Immature natural killer cell (primary cell): ENCODE measurements around the gene P2RY6. TPM values are rescaled to one million over a fixed set of nuclear protein-coding genes. Genes with fewer than 3 reads are reported as not detected.

Experiments used
- DNase-seq, 3 donors: peaks; one replicate each; pipeline ENCODE4 v3.0.0; 2022; ENCODE audit warnings: mixed read lengths in 1 of 3
- H3K27ac Mint-ChIP-seq, 6 donors: one replicate each; pipeline ENCODE4 v1.8.0; 2020; ENCODE audit warnings: mixed read lengths in 6 of 6, mild to moderate bottlenecking in 5 of 6, inconsistent platforms in 4 of 6, moderate library complexity in 3 of 6
- H3K27me3 Mint-ChIP-seq, 3 donors: one replicate each; pipeline ENCODE4 v1.8.0; 2020 to 2021; ENCODE audit warnings: low read depth in 3 of 3, mild to moderate bottlenecking in 3 of 3, mixed read lengths in 3 of 3, moderate library complexity in 3 of 3, inconsistent platforms in 1 of 3
- H3K36me3 Mint-ChIP-seq, 3 donors: one replicate each; pipeline ENCODE4 v1.8.0; 2020; ENCODE audit warnings: mixed read lengths in 3 of 3, inconsistent platforms in 2 of 3, mild to moderate bottlenecking in 2 of 3
- H3K4me1 Mint-ChIP-seq, 2 donors: one replicate each; pipeline ENCODE4 v1.8.0; 2020; ENCODE audit warnings: inconsistent platforms in 2 of 2, mild to moderate bottlenecking in 2 of 2, mixed read lengths in 2 of 2, moderate library complexity in 1 of 2
- H3K4me3 Mint-ChIP-seq, 5 donors: one replicate each; pipeline ENCODE4 v1.8.0; 2020; ENCODE audit warnings: mild to moderate bottlenecking in 5 of 5, mixed read lengths in 5 of 5, inconsistent platforms in 3 of 5, moderate library complexity in 3 of 5
- H3K9me3 Mint-ChIP-seq, 6 donors: one replicate each; pipeline ENCODE4 v1.8.0; 2020; ENCODE audit warnings: mild to moderate bottlenecking in 6 of 6, mixed read lengths in 6 of 6, inconsistent platforms in 4 of 6, moderate library complexity in 3 of 6
- polyA plus RNA-seq, 3 donors: library from polyadenylated mRNA; unstranded; fragments of 300-500 nt; fragmentation: Illumina TruSeq; gene quantifications; one replicate each; pipeline ENCODE4 v1.2.3, GENCODE V29; 2021

Gene P2RY6
- polyA plus RNA-seq, 3 donors from 2014 or later, result 3.0 TPM; not detected in 2

GRCh38 chr11:73243093-73243485 is 29.0 kb upstream of the P2RY6 start:
- Mint-ChIP-seq H3K9me3 (no peaks in the 10 kb centered on the region), H3K4me1 (peaks cover 0 to 2% of the 10 kb centered on the region in 2 donors), H3K27ac (no peak overlapping the region), H3K36me3 (no peaks in the 10 kb centered on the region), H3K27me3 (peaks cover 0 to 2% (median 0%) of the 10 kb centered on the region in 3 donors), H3K4me3 (no peak overlapping the region)
- no peak for DNase-seq

GRCh38 chr11:73244589-73245240 is 27.4 kb upstream of the P2RY6 start:
- Mint-ChIP-seq H3K27ac (no peak overlapping the region), H3K9me3 (no peaks in the 10 kb centered on the region), H3K27me3 (peaks cover 0 to 2% (median 0%) of the 10 kb centered on the region in 3 donors), H3K4me1 (peaks cover 0 to 2% of the 10 kb centered on the region in 2 donors), H3K4me3 (no peak overlapping the region), H3K36me3 (no peaks in the 10 kb centered on the region)
- DNase-seq, result no peak

- H3K27ac Mint-ChIP-seq, result no peak overlapping the region
- peaks cover 0 to 2% of the 10 kb centered on the region in 2 donors for H3K4me1 Mint-ChIP-seq
- no peaks in the 10 kb centered on the region for H3K9me3 Mint-ChIP-seq
- peaks cover 0 to 2% (median 0%) of the 10 kb centered on the region in 3 donors for H3K27me3 Mint-ChIP-seq
- no peaks in the 10 kb centered on the region for H3K36me3 Mint-ChIP-seq
- no peak for DNase-seq
- no peak overlapping the region for H3K4me3 Mint-ChIP-seq
Observed at GRCh38 chr11:73245461-73245860, 26.7 kb upstream of the P2RY6 start.

GRCh38 chr11:73246303-73246702 is 25.8 kb upstream of the P2RY6 start:
- no peak for DNase-seq
- peaks cover 0 to 2% (median 0%) of the 10 kb centered on the region in 3 donors for H3K27me3 Mint-ChIP-seq
- no peaks in the 10 kb centered on the region for H3K36me3 Mint-ChIP-seq
- no peaks in the 10 kb centered on the region for H3K9me3 Mint-ChIP-seq
- no peak overlapping the region for H3K4me3 Mint-ChIP-seq
- no peak overlapping the region for H3K27ac Mint-ChIP-seq
- peaks cover 0 to 2% of the 10 kb centered on the region in 2 donors for H3K4me1 Mint-ChIP-seq

- Mint-ChIP-seq H3K36me3 (no peaks in the 10 kb centered on the region), H3K27me3 (no peaks in the 10 kb centered on the region), H3K9me3 (no peaks in the 10 kb centered on the region), H3K4me1 (no peaks in the 10 kb centered on the region), H3K27ac (peak overlapping the region in 1 of 6 donors; percentile 3), H3K4me3 (no peak overlapping the region)
- no peak for DNase-seq
Observed at GRCh38 chr11:73248526-73249185, 23.5 kb upstream of the P2RY6 start.

- Mint-ChIP-seq H3K27me3 (no peaks in the 10 kb centered on the region), H3K27ac (peak overlapping the region in 2 of 6 donors; percentile 14 to 39), H3K9me3 (no peaks in the 10 kb centered on the region), H3K4me3 (no peak overlapping the region), H3K36me3 (no peaks in the 10 kb centered on the region), H3K4me1 (no peaks in the 10 kb centered on the region)
- peak in 2 of 3 donors; percentile 28 to 29 for DNase-seq
Observed at GRCh38 chr11:73249304-73249703, 22.8 kb upstream of the P2RY6 start.

- DNase-seq, result no peak
- Mint-ChIP-seq H3K27ac (peak overlapping the region in 2 of 6 donors; percentile 14 to 39), H3K4me1 (no peaks in the 10 kb centered on the region), H3K36me3 (no peaks in the 10 kb centered on the region), H3K27me3 (no peaks in the 10 kb centered on the region), H3K9me3 (no peaks in the 10 kb centered on the region), H3K4me3 (no peak overlapping the region)
Observed at GRCh38 chr11:73249853-73250783, 22.0 kb upstream of the P2RY6 start.

- no peaks in the 10 kb centered on the region for H3K27me3 Mint-ChIP-seq
- no peaks in the 10 kb centered on the region for H3K4me1 Mint-ChIP-seq
- peak in 2 of 3 donors; percentile 15 to 16 for DNase-seq
- H3K4me3 Mint-ChIP-seq, result no peak overlapping the region
- no peaks in the 10 kb centered on the region for H3K9me3 Mint-ChIP-seq
- H3K27ac Mint-ChIP-seq, result no peak overlapping the region
- no peaks in the 10 kb centered on the region for H3K36me3 Mint-ChIP-seq
Observed at GRCh38 chr11:73252577-73253191, 19.5 kb upstream of the P2RY6 start.

GRCh38 chr11:73257342-73258103 is 14.6 kb upstream of the P2RY6 start:
- H3K4me1 Mint-ChIP-seq, result no peaks in the 10 kb centered on the region
- no peak for DNase-seq
- H3K27ac Mint-ChIP-seq, result no peak overlapping the region
- H3K36me3 Mint-ChIP-seq, result no peaks in the 10 kb centered on the region
- H3K9me3 Mint-ChIP-seq, result no peaks in the 10 kb centered on the region
- H3K27me3 Mint-ChIP-seq, result peaks cover 0 to 3% (median 2%) of the 10 kb centered on the region in 3 donors
- no peak overlapping the region for H3K4me3 Mint-ChIP-seq

- DNase-seq, result no peak
- peaks cover 2 to 6% (median 3%) of the 10 kb centered on the region in 3 donors for H3K27me3 Mint-ChIP-seq
- no peaks in the 10 kb centered on the region for H3K4me1 Mint-ChIP-seq
- H3K4me3 Mint-ChIP-seq, result no peak overlapping the region
- no peaks in the 10 kb centered on the region for H3K9me3 Mint-ChIP-seq
- H3K36me3 Mint-ChIP-seq, result no peaks in the 10 kb centered on the region
- no peak overlapping the region for H3K27ac Mint-ChIP-seq
Observed at GRCh38 chr11:73258104-73259035, 13.8 kb upstream of the P2RY6 start.

GRCh38 chr11:73259406-73260126 is 12.6 kb upstream of the P2RY6 start:
- no peak overlapping the region for H3K4me3 Mint-ChIP-seq

GRCh38 chr11:73260127-73260457 is 12.0 kb upstream of the P2RY6 start:
- H3K9me3 Mint-ChIP-seq, result no peaks in the 10 kb centered on the region
- peaks cover 4 to 7% (median 5%) of the 10 kb centered on the region in 3 donors for H3K27me3 Mint-ChIP-seq
- H3K36me3 Mint-ChIP-seq, result no peaks in the 10 kb centered on the region
- H3K4me3 Mint-ChIP-seq, result no peak overlapping the region
- no peaks in the 10 kb centered on the region for H3K4me1 Mint-ChIP-seq
- H3K27ac Mint-ChIP-seq, result no peak overlapping the region
- no peak for DNase-seq

More at GRCh38 chr11:73259406-73260126, 12.6 kb upstream of the P2RY6 start:
- Mint-ChIP-seq H3K36me3 (no peaks in the 10 kb centered on the region), H3K9me3 (no peaks in the 10 kb centered on the region), H3K27me3 (peaks cover 2 to 7% (median 5%) of the 10 kb centered on the region in 3 donors), H3K4me1 (no peaks in the 10 kb centered on the region), H3K27ac (peak overlapping the region in 1 of 6 donors; percentile 46)
- DNase-seq, result no peak
